OCI-LY3 (cell line): ENCODE data around the gene PKHD1.

Experiments used
- H2AFZ ChIP-seq: fragments of 200-600, 300-600 bp; shearing (Covaris generic); 2 replicates; pipeline ENCODE4 v1.6.0; 2014; ENCODE audit warnings: antibody characterized with exemption, low read depth, low read length
- H3K27ac ChIP-seq: fragments of 200-600, 300-600 bp; sonication (generic); 2 replicates; pipeline ENCODE4 v1.5.1; 2014; ENCODE audit warnings: mild to moderate bottlenecking, low read length, moderate library complexity, mixed read lengths
- H3K27me3 ChIP-seq: fragments of 200-600, 300-600 bp; sonication (generic); 2 replicates; pipeline ENCODE4 v1.6.1; 2014; ENCODE audit warnings: low read depth, low read length, mixed read lengths
- H3K36me3 ChIP-seq: fragments of 200-600, 300-600 bp; sonication (generic); replicated peaks from 2 replicates; pipeline ENCODE3; 2014; ENCODE audit warnings: low read depth, low read length, mixed read lengths
- H3K4me1 ChIP-seq: fragments of 300-600, 200-600 bp; sonication (generic); 2 replicates; pipeline ENCODE4 v1.6.1; 2014; ENCODE audit warnings: low read length, mixed read lengths
- H3K4me2 ChIP-seq: fragments of 200-600, 300-600 bp; sonication (generic); 2 replicates; pipeline ENCODE4 v1.6.1; 2014; ENCODE audit warnings: low read length, mixed read lengths
- H3K4me3 ChIP-seq: fragments of 300-600, 200-600 bp; sonication (generic); 2 replicates; pipeline ENCODE4 v1.5.1; 2014; ENCODE audit warnings: antibody characterized with exemption, mild to moderate bottlenecking, low read length, moderate library complexity
- H3K79me2 ChIP-seq: fragments of 300-600, 200-600 bp; shearing (Covaris generic); 2 replicates; pipeline ENCODE4 v1.6.1; 2014; ENCODE audit warnings: mild to moderate bottlenecking, low read length, mixed read lengths
- H3K9ac ChIP-seq: fragments of 300-600, 200-600 bp; shearing (Covaris generic); 2 replicates; pipeline ENCODE4 v1.6.0; 2014; ENCODE audit warnings: mild to moderate bottlenecking, low read length, moderate library complexity
- H3K9me3 ChIP-seq: fragments of 200-600, 300-600 bp; shearing (Covaris generic); 2 replicates; pipeline ENCODE4 v1.6.1; 2014; ENCODE audit warnings: low read length, mixed read lengths; ENCODE audit not compliant: insufficient read depth
- H4K20me1 ChIP-seq: fragments of 200-600, 300-600 bp; sonication (generic); 2 replicates; pipeline ENCODE4 v1.6.1; 2016; ENCODE audit warnings: low read length, mixed read lengths; ENCODE audit not compliant: insufficient read depth
- CTCF ChIP-seq: fragments of 200-600, 300-600 bp; sonication (generic); IDR thresholded peaks from 2 replicates; pipeline ENCODE4 v1.5.1; 2014; ENCODE audit warnings: antibody characterized with exemption, low read length, low read depth
- EZH2phosphoT487 ChIP-seq: fragments of 200-600 bp; shearing (Covaris generic); IDR thresholded peaks from 2 replicates; pipeline ENCODE4 v1.6.1; 2018; ENCODE audit warnings: antibody characterized with exemption, mixed run types, low read depth

Gene PKHD1

GRCh38 chr6:51936531-51937290, 150.7 kb downstream of the PKHD1 start:
- Histone ChIP-seq H3K9ac (no peak overlapping the region), H4K20me1 (no peaks in the 10 kb centered on the region), H3K79me2 (no peaks in the 10 kb centered on the region), H3K9me3 (no peaks in the 10 kb centered on the region), H3K27me3 (peaks cover 47% of the 10 kb centered on the region), H3K36me3 (no peaks in the 10 kb centered on the region), H2AFZ (no peak overlapping the region), H3K4me1 (no peaks in the 10 kb centered on the region), H3K4me2 (no peak overlapping the region), H3K27ac (no peak overlapping the region), H3K4me3 (no peak overlapping the region)
- TF ChIP-seq CTCF (no peak), EZH2phosphoT487 (no peak)

- no peak for TF ChIP-seq EZH2phosphoT487
- peak; percentile 41 for TF ChIP-seq CTCF
- Histone ChIP-seq H3K27me3 (peaks cover 47% of the 10 kb centered on the region), H2AFZ (no peak overlapping the region)
These were observed 153.3 kb downstream of the PKHD1 start for GRCh38 chr6:51934098-51934497.

GRCh38 chr6:51932956-51933355, 154.5 kb downstream of the PKHD1 start:
- H3K79me2 ChIP-seq = no peaks in the 10 kb centered on the region
- no peak overlapping the region for H3K4me3 ChIP-seq
- H3K4me1 ChIP-seq = peaks cover 12% of the 10 kb centered on the region
- no peak overlapping the region for H3K9ac ChIP-seq
- H3K36me3 ChIP-seq = no peaks in the 10 kb centered on the region
- H3K27ac ChIP-seq = no peak overlapping the region
- no peak for TF ChIP-seq CTCF
- TF ChIP-seq EZH2phosphoT487 = no peak
- H4K20me1 ChIP-seq = no peaks in the 10 kb centered on the region
- H2AFZ ChIP-seq = no peak overlapping the region
- H3K27me3 ChIP-seq = peaks cover 47% of the 10 kb centered on the region
- no peaks in the 10 kb centered on the region for H3K9me3 ChIP-seq
- no peak overlapping the region for H3K4me2 ChIP-seq

More at GRCh38 chr6:51934098-51934497, 153.3 kb downstream of the PKHD1 start:
- Histone ChIP-seq H3K9ac (no peak overlapping the region), H3K9me3 (no peaks in the 10 kb centered on the region), H3K79me2 (no peaks in the 10 kb centered on the region), H3K27ac (no peak overlapping the region), H4K20me1 (no peaks in the 10 kb centered on the region), H3K4me2 (no peak overlapping the region), H3K36me3 (no peaks in the 10 kb centered on the region), H3K4me1 (peaks cover under 1% of the 10 kb centered on the region; the same call in 1 of the 2 replicates), H3K4me3 (no peak overlapping the region)

GRCh38 chr6:51930602-51931001, 156.8 kb downstream of the PKHD1 start:
- Histone ChIP-seq H3K79me2 (no peaks in the 10 kb centered on the region), H3K36me3 (no peaks in the 10 kb centered on the region), H4K20me1 (no peaks in the 10 kb centered on the region), H3K4me2 (no peak overlapping the region), H3K4me3 (no peak overlapping the region), H3K9ac (no peak overlapping the region), H2AFZ (no peak overlapping the region), H3K9me3 (no peaks in the 10 kb centered on the region), H3K4me1 (peaks cover 35% of the 10 kb centered on the region), H3K27me3 (peaks cover 25% of the 10 kb centered on the region), H3K27ac (no peak overlapping the region)
- TF ChIP-seq CTCF = no peak
- no peak for TF ChIP-seq EZH2phosphoT487
